GM18520 (cell line): ENCODE measurements around the gene HAL.

ENCODE experiments used
- ATAC-seq: cut with Tn5 transposase; IDR thresholded peaks from one replicate; pipeline ENCODE4 v1.9.1; 2021; ENCODE audit not compliant: unreplicated experiment

Gene HAL

DNA sequence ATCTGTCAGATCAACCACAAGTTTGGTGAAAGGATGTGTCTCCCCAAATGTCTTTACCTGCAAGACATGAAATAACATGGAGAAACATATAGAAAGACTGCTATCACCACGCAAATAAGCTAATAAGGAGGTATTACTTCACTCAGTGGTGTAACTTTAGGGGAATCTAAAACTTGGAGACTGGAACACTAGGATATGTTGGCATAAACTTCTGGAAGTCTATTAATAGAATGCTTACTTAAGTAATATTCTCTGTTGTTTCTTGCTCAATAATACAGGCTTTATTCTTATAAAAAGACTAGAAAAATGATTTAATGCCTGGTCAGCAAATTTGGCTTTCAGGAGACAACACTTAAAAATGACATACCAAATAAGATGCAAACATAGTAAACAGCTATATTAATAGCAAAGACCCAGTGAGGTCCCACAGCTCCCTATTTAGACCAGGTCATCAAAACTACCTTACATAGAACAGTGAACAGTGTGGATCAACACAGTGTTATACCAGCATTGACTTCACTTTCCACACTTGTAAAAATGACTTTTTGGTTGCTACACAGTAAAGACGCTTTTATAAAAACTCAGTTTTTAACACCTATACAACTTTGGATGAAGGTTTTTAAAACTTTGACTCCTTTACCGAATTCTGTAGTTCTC is 18.9 kb upstream of the HAL start:
- ATAC-seq, result no peak

- ATAC-seq, result no peak
These were observed 11.6 kb upstream of the HAL start for GRCh38 chr12:96007729-96008128.

DNA sequence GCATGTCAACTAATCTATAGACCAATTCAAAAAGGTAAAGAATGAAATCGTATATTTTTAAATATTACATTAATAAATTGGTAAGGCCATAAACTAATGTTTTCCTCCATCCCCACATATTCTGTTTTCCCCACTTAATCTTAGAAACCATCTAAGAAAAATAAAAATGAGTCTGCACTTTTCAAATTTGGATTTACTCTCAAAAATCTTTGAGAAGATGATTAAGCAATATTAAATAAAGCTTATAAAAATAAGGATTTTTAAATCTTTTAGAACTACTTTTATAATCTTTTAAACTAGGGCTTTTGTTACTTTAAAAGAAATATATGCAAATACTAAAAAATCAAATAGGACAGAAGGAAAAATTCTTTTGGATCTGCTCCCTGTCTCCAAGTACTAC is 10.6 kb upstream of the HAL start:
- no peak for ATAC-seq

- ATAC-seq, result no peak
These were observed 4.7 kb upstream of the HAL start for GRCh38 chr12:96000858-96001257.

DNA sequence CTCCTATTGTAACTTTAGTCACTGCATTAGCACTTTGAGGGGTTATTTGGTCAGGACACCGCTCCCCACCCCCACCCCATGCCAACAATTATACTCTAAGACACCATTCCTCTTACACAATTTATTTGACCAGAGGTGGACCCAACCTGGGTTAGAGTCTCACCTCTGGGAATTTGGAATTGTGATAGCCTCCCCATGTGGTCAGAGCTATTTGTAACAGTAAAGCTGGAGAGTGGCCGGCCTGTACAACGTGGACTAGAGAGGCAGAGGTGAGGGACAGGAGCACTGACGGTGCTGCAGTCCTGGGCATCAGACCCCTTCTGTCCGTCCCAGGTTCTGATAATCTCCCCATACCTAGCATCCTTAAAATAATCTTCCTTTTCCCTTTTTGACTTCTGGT is 3.3 kb upstream of the HAL start:
- no peak for ATAC-seq

DNA sequence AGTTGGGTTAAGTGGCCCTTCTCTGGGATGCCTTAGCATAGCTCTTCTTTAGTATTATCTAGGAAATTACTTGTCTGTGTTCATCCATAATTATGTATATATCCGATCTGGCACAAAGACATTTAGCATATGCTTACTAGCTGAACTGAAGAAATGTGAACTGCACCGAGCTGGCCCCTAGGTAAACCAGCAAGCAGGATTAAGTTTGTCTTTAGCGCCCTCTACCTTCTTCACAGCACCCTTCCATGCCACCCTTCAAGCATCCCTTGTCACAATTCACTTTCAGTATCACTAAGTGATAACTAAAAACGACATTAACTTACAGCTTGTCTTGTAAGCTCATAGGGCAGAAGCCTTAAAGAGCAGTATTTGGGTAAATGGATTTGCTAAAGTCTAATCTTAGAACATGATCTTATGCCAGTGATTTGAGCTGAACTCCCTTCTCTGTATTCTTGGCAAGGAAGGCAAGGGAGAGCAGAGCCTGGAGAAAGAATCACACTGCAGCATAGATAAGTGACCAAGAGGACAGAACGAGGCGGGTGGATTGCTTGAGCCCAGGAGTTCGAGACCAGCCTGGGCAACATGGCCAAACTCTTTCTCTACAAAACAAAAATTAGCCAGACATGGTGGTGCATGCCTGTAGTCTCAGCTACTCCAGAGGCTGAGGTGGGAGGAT is 2.6 kb upstream of the HAL start:
- ATAC-seq, result peak; percentile 89

DNA sequence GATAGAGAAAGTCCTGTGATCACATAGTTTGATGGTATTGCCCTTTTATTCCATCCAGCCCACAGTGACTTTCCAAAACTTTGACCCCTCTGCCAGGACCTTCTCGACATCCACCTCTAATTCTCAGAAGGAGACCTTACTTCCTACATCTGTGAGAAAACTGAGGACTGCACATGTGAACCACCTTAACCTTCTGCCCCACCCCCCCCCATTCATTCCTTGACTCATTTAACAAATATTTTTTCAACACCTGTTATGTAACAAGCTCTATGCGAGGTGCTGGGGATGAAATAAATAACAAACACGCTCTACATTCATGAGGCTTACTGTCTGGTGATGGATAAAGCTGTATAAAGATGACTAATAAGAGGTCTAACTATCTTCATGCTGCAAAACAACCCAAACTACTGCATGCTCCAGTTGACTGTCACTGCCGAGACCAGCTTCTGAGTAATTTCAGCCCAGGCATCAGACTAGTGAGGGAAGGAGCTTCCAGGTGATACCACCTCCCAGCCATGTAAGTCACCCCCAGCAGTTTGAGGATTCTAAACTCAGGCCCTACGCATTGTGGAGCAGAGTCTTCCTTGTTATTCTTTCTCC is 1.9 kb upstream of the HAL start:
- ATAC-seq, result no peak

GRCh38 chr12:95997276-95997675 is 1.1 kb upstream of the HAL start:
- ATAC-seq, result no peak

DNA sequence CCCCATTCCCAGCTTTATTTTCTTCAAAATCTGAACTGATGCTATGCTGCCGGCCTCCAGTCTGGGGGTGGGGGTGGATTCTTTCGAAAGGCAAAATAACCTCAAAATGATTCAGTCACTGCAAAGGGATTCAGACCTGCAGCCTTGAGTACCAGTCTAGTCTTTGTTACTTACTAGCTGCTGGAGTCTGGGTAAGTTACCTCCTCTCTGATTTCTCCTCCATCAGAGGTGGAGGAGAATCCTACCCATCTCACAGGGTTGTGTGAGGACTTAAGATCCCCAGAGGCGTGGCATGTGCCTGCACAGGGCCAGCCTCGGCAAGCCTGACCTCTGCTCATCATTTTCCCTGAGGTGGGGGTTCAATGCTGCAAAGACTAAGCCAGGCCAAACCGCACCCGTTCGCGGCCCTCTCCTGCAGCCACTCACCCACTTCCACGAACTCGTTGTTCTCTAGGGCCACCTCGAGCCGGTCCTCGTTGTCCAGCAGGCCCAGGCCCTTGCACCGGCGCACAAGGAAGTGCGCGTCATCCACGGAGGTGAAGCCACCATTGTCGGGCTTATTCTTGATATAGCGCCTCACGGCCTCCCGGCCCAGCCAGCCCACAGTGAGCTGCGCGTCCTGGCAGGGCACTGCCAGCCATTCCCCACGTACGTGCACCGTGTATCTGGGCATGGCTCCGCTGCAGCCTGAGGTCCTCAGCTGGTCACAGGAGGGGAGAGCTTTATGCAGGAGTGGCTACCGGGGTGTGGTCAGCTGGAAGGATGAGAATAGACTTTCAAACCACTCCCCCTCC is 709 bp downstream of the HAL start:
- no peak for ATAC-seq

DNA sequence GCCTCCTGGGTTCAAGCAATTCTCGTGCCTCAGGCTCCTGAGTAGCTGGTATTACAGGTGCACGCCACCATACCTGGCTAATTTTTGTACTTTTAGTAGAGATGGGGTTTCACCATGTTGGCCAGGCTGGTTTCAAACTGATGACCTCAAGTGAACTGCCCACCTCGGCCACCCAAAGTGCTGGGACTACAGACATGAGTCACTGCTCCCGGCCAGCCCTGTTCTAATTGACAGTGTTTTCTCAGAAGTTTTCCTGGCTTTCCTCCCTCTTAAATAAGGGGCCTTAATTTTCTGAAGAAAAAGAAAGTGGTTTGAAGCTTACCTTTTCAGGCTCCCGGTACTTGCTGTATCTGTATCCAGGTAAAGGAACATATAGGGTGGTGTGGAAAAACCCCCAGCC is 1.7 kb downstream of the HAL start:
- no peak for ATAC-seq

DNA sequence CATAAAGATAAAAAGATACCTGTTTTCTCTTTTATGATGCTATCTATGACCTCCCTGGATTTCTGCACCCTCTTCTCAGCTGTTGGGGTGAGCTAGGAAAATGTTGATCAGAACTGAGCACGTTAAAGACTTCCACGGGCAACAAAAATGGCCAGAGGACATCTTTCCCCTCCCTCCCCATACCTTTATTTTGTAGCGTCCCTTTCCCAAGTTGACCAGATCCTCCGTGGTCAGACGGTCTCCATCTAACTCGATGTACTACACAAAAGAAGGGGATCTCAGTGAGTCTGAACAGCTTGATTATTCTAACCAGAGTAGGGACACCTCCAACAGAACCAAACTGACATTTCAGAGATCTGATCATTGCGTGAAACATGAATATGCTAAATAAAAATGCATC is 2.2 kb downstream of the HAL start:
- ATAC-seq, result no peak

DNA sequence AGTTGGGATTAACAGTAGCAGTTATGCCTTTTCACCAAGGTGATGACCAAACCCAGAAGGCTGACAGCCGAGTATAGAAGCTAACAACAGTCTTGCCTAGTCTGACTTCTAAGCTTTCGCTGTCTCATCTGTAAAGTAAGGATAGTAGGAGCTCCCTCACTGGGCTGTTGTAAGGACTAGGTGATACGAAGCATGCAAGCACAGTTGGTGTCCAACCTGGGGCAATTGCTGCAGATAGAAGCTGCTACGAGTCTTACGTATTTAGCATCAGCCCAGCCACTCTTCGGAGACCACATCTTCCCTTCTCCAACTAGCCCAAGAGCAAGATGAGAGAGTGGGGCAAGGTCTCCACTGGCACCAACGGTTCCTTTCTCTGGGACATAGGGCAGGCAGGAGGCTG is 6.0 kb downstream of the HAL start:
- ATAC-seq, result no peak

DNA sequence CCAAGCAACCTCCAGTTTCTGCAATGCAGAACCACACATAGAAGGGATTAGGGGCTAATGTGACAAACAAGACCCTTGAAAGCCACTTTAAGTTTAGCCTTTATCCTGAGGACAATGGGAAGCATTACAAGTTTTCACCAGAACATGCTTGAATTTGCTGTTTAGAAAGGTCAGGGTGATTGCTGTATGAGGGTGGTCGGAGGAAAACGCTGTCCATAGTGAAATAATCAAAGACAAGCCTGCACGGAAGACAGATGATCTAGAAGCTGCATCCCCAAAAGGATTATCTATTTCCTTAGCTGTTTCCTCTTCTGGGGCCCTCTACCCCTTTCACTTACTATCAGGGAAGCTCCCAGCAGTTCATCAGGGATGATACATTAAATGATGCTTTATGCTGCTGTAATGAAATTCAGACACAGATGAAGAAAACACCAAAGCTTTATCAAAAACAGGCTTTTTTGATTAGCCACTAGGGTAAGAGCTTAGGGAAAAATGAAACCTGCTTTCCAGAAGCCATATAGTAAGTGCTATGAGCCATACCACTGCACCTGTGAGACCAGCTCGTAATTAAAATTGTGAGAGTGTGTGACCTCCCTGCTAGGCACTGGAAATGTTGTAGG is 6.5 kb downstream of the HAL start:
- ATAC-seq, result no peak

DNA sequence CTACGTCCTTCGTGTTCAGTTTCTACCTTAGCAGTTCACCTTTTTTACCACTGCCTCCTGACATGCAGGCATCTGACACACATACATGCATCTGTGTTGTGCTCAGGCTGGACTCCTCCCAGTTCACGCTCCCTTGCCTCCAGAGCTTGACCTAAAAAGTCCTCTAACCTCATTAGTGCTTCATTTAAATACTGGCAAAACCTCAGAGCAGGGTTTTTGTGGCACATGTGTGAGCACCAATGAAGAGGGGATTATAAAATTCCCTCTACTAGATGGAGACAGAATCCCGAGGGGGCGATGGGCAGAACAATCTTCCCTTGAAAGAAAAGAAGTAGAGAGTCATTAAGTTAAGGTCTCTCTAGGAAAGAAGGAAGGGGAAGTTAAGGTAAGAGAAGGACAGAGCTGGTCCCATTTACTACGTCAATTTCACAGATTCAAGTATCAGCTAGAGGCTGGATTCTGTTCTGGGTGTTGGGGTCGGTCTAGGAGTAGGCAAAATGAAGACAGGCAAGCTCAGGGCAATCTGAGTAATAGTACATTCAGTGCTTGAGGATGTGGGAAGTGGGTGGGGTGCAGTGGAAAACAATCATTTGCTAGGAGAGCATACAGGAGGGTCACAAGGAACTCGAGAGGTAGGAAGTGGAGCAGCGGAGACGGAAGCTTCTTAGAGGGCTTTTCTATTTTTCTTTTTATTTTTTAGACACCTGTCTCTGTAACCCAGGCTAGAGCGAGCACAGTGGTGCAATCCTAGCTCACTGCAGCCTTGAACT is 7.5 kb downstream of the HAL start:
- no peak for ATAC-seq

- no peak for ATAC-seq
These were observed 9.2 kb downstream of the HAL start for GRCh38 chr12:95986635-95987570.

DNA sequence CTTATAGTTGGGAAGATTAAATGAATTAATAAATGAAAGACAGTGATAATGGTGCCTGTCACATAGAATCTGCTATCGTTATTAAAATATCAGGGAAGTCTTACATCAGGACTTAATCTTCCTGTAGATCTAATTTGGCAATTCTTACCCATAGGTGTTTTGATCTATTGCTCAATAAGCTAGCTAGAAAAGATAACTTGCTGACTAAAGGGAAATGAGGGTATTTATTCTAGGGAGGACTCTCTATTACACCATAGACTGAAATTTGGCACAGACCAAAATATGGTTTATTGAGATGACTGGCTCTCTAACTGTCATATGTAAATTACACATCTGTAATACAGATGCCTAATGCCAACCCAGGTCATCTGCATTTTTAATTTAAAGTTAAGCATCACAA is 11.5 kb downstream of the HAL start:
- ATAC-seq, result no peak

DNA sequence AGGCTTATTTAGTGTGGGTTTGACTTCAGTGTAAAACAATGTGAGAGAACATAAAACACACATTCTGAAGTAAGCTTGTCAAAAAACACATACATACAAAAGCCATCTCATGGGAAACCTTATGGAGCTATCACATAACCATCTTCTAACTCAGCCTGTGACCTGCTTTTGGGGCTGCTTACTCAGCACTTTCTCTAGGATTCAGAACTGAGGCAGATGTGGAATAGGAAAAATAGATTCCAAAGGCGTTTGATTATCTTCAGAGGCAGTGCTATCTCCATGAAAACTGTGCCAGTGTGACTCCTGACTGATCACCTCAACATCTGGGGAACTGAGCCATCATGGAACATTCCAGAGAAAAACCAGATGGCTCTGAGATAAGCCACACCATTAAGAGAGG is 13.5 kb downstream of the HAL start:
- ATAC-seq, result no peak

GRCh38 chr12:95980437-95980836 is 15.7 kb downstream of the HAL start:
- no peak for ATAC-seq

GRCh38 chr12:95978774-95979173 is 17.4 kb downstream of the HAL start:
- no peak for ATAC-seq

DNA sequence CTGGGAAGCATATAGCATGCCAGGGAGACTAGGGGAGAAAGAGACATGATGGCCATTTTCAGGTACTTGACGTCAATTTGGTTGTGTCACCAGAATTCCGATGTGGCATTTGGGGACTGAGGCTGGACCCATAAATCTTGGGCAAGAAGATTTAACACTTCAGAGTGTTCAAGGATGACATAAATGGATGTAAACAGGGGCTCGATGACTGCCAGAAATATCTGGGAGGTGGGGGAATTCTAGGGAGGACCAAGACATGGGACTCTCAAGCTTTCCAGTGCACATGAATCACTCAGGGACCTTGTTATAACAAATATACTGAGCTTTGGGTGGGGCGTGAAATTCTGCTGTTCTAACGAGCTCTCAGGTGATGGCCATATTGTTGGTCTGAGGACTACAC is 17.8 kb downstream of the HAL start:
- no peak for ATAC-seq
